ENCODE measurements around the gene NAT9. TPM values are rescaled to one million over a fixed set of nuclear protein-coding genes. Genes with fewer than 3 reads are reported as not detected.

NAT9 gene
- total RNA-seq, 1 experiment from 2014 or later = 64.8 TPM

DNA sequence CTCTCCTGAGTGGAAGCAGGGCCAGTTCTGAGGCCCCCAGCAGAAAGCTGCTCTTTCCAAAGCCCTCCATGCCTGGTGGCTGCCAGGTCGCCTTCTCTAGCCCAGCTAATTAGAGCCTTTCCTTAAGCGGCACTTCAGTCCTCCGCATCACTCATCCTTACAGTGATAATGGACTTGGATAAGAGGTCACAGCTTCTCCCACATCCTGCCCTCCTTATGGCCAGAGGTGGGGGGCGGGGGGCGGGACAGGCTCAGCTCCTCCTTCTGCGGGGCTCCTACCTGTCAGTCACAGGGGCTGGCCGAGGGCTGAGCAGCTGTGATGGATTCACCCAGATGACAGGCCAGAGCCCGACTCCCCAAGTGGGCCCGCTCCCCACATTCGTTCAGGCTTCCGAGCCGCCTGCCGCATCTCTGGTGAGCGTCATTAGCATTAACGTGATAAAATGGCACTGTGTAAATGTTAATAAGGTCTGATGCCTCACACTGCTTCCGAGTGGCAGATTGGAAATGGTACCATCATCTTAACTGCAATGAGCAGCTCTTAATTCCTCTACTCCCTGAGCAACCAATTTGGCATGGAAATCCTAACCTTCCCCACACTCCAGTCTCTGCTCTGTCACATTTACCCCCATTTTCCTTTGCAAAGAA lies 42.3 kb upstream of the NAT9 start:
- intact Hi-C loops (cut with micrococcal nuclease) = no loop called here
- no peaks in the 10 kb centered on the region for H3K4me1 Mint-ChIP-seq (ENCODE audit: insufficient read depth, unreplicated experiment)
- POLR2A ChIA-PET = interaction anchor here (0.6 kb wide), 1 partner anchor 28 kb away, joined by 3 read pairs; no protein-coding TSS in a partner anchor
- no TSS peak for BruUV-seq (replicated peaks)
- H3K27me3 Mint-ChIP-seq (ENCODE audit: insufficient read depth, unreplicated experiment) = no peaks in the 10 kb centered on the region
- no peaks in the 10 kb centered on the region for H3K36me3 Mint-ChIP-seq (ENCODE audit: insufficient read depth, unreplicated experiment)
- no peak overlapping the region for H3K27ac Mint-ChIP-seq (ENCODE audit: low read depth, unreplicated experiment)
- TF ChIP-seq, protein P1, sequence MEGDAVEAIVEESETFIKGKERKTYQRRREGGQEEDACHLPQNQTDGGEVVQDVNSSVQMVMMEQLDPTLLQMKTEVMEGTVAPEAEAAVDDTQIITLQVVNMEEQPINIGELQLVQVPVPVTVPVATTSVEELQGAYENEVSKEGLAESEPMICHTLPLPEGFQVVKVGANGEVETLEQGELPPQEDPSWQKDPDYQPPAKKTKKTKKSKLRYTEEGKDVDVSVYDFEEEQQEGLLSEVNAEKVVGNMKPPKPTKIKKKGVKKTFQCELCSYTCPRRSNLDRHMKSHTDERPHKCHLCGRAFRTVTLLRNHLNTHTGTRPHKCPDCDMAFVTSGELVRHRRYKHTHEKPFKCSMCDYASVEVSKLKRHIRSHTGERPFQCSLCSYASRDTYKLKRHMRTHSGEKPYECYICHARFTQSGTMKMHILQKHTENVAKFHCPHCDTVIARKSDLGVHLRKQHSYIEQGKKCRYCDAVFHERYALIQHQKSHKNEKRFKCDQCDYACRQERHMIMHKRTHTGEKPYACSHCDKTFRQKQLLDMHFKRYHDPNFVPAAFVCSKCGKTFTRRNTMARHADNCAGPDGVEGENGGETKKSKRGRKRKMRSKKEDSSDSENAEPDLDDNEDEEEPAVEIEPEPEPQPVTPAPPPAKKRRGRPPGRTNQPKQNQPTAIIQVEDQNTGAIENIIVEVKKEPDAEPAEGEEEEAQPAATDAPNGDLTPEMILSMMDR (IDR thresholded peaks at IDR 0.05; ENCODE audit: unreplicated experiment) = no peak
- CTCF ChIA-PET = no interaction called here
- H3K9me3 Mint-ChIP-seq (ENCODE audit: unreplicated experiment) = no peaks in the 10 kb centered on the region
- H3K4me3 Mint-ChIP-seq (ENCODE audit: unreplicated experiment) = no peak overlapping the region
- DNase-seq (ENCODE audit: unreplicated experiment) = no peak

DNA sequence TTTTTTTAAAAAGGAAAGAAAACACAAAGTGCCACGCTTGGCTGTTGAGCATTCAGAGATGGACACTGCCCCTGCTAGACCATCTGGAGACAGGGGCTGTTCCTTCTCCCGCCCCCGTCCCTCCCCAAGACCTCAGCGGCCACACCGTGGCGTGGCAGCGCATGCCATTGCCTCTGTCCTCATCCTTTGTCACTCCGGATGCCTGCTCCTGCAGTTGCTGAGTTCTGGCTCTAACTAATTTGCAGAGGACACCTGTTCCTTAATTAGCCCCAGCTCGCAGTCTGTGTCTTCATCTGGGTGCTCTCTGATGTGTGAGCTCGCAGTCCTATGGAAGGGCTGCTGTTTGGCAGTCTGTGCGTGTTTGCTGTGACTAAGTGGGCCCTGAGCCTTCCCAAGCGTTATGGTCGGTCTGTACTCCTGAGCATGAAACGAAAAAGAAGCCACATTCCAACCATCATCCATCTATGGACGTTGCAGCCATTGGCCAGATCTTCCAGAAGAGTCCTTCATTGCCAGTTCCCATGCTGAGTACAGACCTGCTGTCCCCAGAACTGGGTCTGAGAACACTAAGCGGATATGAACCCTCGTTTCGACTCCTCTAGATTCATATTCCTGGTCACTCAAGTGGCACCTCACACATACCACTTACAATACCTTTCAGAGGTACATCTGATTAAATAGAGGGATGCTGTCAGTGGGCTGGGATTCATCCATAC lies 40.9 kb upstream of the NAT9 start:
- H3K36me3 Mint-ChIP-seq (ENCODE audit: insufficient read depth, unreplicated experiment) = no peaks in the 10 kb centered on the region
- CTCF ChIA-PET = no interaction called here
- DNase-seq (ENCODE audit: unreplicated experiment) = no peak
- H3K4me1 Mint-ChIP-seq (ENCODE audit: insufficient read depth, unreplicated experiment) = no peaks in the 10 kb centered on the region
- TF ChIP-seq, protein P1 (IDR thresholded peaks at IDR 0.05; ENCODE audit: unreplicated experiment) = no peak
- intact Hi-C loops (cut with micrococcal nuclease) = no loop called here
- no peaks in the 10 kb centered on the region for H3K9me3 Mint-ChIP-seq (ENCODE audit: unreplicated experiment)
- no peak overlapping the region for H3K27ac Mint-ChIP-seq (ENCODE audit: low read depth, unreplicated experiment)
- no TSS peak for BruUV-seq (replicated peaks)
- H3K4me3 Mint-ChIP-seq (ENCODE audit: unreplicated experiment) = no peak overlapping the region
- POLR2A ChIA-PET = no interaction called here
- H3K27me3 Mint-ChIP-seq (ENCODE audit: insufficient read depth, unreplicated experiment) = no peaks in the 10 kb centered on the region

DNA sequence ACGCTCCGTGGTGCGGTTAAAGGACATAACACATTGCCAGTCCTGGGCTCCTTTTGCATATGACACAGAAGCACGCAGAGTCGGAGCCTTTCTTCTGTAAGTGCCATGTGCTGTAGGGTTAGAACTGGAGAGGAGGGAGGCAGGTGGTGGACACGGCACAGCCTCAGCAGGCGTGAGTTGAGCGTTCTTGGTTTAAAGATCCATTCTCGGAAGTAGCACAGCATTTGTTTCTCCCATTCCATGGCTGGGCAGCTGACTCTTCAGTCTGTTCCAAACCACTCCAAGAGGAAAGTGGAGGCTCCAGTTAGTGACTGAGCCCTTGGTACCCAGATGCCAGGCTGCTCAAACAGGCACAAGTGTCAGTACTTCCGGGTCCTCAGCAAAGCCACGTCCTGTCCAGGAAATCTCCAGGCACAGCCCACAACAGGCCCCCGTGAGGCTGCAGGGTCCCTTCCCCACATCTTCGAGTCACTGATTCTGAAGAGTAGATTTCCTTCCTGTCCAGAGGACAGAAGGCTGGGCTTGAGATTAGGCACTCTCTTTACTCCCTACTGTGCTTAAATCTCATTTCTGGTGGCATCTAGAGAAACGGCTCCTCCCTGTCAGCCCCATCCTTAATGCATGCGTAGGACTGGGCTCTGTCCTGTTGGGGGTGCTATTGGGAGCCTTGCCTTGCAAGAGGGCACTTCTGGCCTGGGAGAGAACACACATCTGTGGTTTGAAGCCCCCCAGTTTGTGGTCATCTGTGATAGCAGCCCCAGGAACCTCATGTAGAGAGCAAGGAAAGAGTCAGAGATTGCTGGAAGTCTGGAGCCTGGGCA lies 39.6 kb upstream of the NAT9 start:
- H3K9me3 Mint-ChIP-seq (ENCODE audit: unreplicated experiment) = no peaks in the 10 kb centered on the region
- no TSS peak for BruUV-seq (replicated peaks)
- CTCF ChIA-PET = no interaction called here
- no peak for DNase-seq (ENCODE audit: unreplicated experiment)
- H3K4me1 Mint-ChIP-seq (ENCODE audit: insufficient read depth, unreplicated experiment) = no peaks in the 10 kb centered on the region
- POLR2A ChIA-PET = interaction anchor here (0.7 kb wide), 1 partner anchor 48 kb away, joined by 3 read pairs; no protein-coding TSS in a partner anchor
- H3K27me3 Mint-ChIP-seq (ENCODE audit: insufficient read depth, unreplicated experiment) = no peaks in the 10 kb centered on the region
- H3K36me3 Mint-ChIP-seq (ENCODE audit: insufficient read depth, unreplicated experiment) = peaks cover 4% of the 10 kb centered on the region
- intact Hi-C loops (cut with micrococcal nuclease) = no loop called here
- TF ChIP-seq, protein P1 (IDR thresholded peaks at IDR 0.05; ENCODE audit: unreplicated experiment) = no peak
- no peak overlapping the region for H3K4me3 Mint-ChIP-seq (ENCODE audit: unreplicated experiment)
- H3K27ac Mint-ChIP-seq (ENCODE audit: low read depth, unreplicated experiment) = no peak overlapping the region

DNA sequence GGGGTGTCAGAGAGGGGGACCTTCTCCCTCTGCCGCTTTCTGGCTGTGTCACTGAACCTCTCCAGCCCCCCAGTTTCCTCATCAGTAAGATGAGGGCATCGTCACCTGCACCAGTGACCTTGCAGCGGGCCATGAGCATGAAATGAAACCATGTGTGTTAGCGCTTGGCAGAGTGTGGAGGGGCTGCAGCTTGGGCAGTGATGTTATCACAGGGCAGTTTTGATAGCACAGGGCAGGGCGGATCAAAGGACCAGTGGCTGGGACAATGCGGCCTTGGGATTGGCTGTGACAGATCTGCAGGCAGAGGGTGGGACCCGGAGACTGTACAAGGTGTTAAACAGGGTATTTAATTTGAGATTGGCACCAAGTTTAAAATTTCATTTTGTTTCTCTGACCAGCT lies 38.9 kb upstream of the NAT9 start:
- TF ChIP-seq, protein P1 (IDR thresholded peaks at IDR 0.05; ENCODE audit: unreplicated experiment) = no peak
- no peak overlapping the region for H3K27ac Mint-ChIP-seq (ENCODE audit: low read depth, unreplicated experiment)
- no peaks in the 10 kb centered on the region for H3K4me1 Mint-ChIP-seq (ENCODE audit: insufficient read depth, unreplicated experiment)
- no peaks in the 10 kb centered on the region for H3K27me3 Mint-ChIP-seq (ENCODE audit: insufficient read depth, unreplicated experiment)
- intact Hi-C loops (cut with micrococcal nuclease) = no loop called here
- peaks cover 4% of the 10 kb centered on the region for H3K36me3 Mint-ChIP-seq (ENCODE audit: insufficient read depth, unreplicated experiment)
- no peaks in the 10 kb centered on the region for H3K9me3 Mint-ChIP-seq (ENCODE audit: unreplicated experiment)
- no peak for DNase-seq (ENCODE audit: unreplicated experiment)
- no peak overlapping the region for H3K4me3 Mint-ChIP-seq (ENCODE audit: unreplicated experiment)
- ChIA-PET POLR2A (interaction anchor here (0.7 kb wide), 1 partner anchor 49 kb away, joined by 3 read pairs; no protein-coding TSS in a partner anchor), CTCF (no interaction called here)
- BruUV-seq (replicated peaks) = no TSS peak
